Activated CD4-positive, CD25-positive, alpha-beta regulatory T cell treated with anti-CD3 and anti-CD28 coated beads, Interleukin-2, amount 50 U/mL, for 24 hours (primary cell): Measurements from ENCODE around the gene SVOPL.
A peak's percentile ranks its signal among the peaks of the same experiment; 100 is the strongest.
"Not testable (repeated sequence)": the region's sequence is repeated elsewhere in the genome, so short reads cannot be mapped to it uniquely, and the experiment has no call there.

ENCODE experiments used
- ATAC-seq, 2 donors: fragments of 150-1000 bp; cut with Tn5 transposase; one replicate each; pipeline ENCODE4 v1.10.0; 2021; ENCODE audit warnings: mild to moderate bottlenecking in 1 of 2, moderate library complexity in 1 of 2

Gene SVOPL, protein sequence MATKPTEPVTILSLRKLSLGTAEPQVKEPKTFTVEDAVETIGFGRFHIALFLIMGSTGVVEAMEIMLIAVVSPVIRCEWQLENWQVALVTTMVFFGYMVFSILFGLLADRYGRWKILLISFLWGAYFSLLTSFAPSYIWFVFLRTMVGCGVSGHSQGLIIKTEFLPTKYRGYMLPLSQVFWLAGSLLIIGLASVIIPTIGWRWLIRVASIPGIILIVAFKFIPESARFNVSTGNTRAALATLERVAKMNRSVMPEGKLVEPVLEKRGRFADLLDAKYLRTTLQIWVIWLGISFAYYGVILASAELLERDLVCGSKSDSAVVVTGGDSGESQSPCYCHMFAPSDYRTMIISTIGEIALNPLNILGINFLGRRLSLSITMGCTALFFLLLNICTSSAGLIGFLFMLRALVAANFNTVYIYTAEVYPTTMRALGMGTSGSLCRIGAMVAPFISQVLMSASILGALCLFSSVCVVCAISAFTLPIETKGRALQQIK

GRCh38 chr7:138700857-138701536, at the start of gene SVOPL:
TSS of gene SVOPL (minus strand) at chr7:138701362. CDS start at chr7:138679045, 22,317 bp downstream.
- no peak for ATAC-seq

DNA sequence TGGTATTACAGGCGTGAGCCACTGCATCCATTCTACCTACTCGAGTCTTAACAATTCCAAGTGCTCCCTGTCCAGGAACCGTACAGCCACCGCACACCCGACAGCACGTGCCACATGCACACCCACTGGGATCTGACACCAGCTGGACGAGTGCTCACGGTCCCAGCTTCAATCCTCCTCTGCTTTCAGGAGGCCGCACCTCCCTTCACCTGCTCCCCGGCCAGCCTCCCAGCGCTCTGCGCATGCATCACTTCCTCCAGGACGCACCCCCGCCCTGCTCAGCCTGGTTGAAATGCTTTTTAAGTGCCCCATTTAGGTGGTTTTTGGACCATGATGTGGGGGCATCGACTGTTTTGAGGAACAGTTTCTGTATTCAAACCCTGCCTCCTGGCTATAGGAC, 49.3 kb upstream of the SVOPL start:
- ATAC-seq = no peak

GRCh38 chr7:138749960-138750359, 48.8 kb upstream of the SVOPL start:
- no peak for ATAC-seq

DNA sequence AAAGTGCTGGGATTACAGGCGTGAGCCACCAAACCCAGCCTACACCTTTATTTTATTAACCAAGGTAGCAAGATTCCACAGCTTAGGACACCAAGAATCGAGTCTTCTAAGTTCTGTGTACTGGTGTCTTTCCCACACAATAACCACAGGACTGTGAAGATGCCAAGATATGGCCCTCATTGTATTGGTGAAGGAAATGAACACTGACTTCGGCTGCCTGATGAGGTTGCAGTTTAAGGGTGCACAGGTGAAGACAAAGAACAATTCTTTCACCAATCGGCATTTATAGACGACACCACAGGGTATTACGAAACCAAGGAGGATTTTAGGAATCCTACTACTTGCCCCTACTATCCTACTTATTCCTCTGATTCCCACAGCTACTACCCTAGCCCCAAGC, 47.5 kb upstream of the SVOPL start:
- ATAC-seq = no peak

GRCh38 chr7:138746073-138746472, 44.9 kb upstream of the SVOPL start:
- peak; percentile 90 to 93 for ATAC-seq

DNA sequence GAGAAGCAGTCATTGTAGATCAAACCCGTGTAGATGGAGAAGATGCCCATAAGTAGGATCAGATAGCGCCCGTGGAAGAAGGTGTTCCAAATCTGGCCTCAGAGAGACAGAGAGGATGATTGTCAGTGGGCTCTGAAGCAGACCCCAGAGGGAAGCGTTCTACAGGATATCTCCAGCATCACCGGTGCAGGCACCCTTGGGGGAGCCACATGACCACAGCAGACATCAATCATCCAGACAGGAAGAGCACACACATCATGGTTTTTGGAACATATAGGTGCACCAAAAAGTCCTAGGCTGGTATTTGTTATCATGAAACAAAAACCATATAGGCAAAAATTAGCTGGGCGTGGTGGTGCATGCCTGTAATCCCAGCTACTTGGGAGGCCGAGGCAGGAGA, 44.0 kb upstream of the SVOPL start:
- ATAC-seq = no peak

- no peak for ATAC-seq
Observed at GRCh38 chr7:138741453-138741735, 40.2 kb upstream of the SVOPL start.

GRCh38 chr7:138739859-138740258, 38.7 kb upstream of the SVOPL start:
- ATAC-seq = no peak

DNA sequence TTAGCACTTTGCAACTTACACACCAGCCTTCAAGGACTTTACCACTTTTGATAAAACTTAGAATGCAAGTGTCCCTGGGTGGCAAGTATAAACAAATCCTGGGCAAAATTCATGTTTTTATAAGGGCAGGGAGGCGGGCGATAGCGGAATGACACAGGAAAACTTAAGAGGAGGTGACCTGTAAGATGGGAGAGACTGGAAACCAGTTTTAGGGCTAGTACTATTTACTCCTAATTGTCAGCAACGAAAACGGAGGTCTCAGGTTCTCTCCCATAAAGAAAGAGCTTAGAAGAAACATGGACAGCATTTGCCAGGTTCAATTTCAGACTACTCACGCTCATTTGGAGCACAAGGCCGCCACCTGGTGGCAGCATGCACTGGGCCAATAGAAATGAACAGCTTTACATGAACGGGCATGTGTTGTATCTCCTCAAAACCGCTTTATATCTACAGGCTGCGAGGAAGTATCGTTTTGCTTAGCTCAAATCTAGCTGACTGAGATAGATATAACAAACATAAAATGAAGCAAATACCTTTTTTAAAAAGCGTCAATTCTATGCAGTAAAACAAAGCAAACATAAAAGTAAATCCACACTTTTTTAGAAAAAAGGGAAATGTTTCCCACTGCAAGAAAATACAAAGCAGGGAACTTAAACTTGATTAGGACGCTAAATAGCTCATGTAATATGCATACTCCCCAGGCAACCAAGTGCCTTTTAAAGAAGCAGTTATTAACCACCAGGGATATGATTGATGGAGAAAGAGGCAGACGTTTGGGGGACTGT, 37.6 kb upstream of the SVOPL start:
- ATAC-seq = peak; percentile 81 to 87

- no peak for ATAC-seq
Observed at GRCh38 chr7:138738114-138738513, 37.0 kb upstream of the SVOPL start.

DNA sequence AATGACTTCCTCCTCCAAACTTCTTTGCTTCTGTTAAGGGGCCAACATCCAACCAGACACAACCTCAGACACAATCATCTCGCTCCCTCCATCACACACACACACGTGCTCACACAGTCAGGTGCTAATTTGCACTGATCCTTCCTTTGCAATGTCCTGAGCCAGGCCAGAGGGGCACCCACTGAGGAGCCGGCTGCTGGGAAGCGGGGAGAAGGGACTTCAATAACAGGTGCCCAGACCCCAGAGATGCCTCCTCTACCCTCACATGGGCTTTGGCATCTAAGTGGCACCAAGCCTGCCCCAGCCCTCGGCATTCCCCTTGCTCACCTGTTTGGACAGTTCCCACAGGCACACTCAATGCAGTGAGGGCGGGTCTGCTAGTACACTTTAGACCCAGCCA, 34.2 kb upstream of the SVOPL start:
- no peak for ATAC-seq

GRCh38 chr7:138731733-138732132, 30.6 kb upstream of the SVOPL start:
- not testable (repeated sequence) for ATAC-seq

DNA sequence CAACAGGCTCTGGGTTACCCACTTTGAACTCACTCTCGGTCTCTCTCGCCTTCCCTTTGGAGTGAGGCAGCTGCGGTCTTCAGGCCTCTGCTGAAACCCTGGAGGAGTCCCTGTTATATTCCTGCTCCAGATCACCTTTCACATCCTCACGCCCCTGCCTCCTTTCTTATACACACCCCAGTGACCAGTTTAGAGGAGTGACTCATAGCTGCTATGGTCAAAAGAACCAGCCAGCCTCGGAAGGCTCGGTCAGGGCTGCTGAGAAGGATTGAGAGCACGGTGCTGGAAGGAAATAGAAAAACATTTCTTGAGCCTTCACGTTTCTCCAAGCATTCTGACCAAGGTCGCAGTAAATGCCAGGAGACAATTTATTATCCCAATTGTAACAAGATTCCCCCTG, 28.3 kb upstream of the SVOPL start:
- no peak for ATAC-seq

GRCh38 chr7:138727336-138728099, 26.4 kb upstream of the SVOPL start:
- ATAC-seq = no peak

DNA sequence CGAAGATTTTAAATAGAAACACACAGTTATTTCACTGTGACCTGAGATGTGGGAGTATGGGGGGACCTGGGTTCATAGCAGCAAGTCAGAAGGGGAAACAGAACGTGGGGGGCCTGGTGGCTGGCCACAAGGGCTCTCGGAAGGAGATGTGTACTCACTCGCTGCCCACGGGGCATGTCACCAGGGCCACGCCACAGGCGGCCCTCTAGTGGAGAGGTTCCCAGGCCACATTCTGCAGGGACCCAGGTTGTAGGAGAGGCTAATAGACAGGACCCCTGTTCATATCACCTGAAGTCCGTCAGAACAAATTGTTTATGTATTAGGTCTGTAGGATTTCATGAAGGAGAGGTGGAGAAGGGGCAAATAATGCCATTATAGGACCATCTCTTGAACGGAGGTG, 25.1 kb upstream of the SVOPL start:
- no peak for ATAC-seq

- no peak for ATAC-seq
Observed at GRCh38 chr7:138720286-138720685, 19.1 kb upstream of the SVOPL start.

- no peak for ATAC-seq
Observed at GRCh38 chr7:138716889-138717288, 15.7 kb upstream of the SVOPL start.

DNA sequence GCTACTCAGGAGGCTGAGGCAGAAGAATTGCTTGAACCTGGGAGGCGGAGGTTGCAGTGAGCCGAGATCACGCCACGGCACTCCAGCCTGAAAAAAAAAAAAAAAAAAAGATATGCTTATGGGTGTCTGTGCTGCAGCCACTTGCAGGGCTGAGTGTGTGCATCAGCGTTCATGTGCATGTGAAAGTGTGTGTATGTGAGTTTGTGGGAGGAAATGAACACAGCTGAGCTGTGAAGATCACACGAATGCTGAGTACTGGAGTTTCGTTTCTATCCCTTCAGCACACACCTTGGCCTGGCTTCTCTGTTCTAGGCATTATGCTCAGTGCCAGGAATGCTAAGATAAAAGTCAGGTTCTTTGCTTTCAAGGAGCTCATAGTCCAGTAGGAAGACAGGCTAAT, 12.0 kb upstream of the SVOPL start:
- no peak for ATAC-seq

DNA sequence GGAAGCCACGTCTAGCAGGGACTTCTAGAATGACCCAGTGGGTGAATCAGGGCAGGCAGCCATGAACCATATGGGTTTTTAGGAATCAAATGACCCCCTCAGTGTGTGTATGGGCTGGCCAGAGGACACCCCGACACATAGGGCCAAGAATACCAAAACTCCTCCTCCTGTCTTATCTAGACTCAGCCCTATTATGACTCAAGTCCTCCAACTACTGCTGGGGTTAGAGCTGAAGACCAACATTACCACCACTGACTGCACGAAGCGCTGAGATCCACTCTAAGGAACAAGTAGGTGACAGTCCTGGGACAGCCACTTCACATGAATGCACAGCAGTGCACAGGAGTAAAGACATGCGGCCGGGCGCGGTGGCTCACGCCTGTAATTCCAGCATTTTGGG, 11.5 kb upstream of the SVOPL start:
- ATAC-seq = no peak

DNA sequence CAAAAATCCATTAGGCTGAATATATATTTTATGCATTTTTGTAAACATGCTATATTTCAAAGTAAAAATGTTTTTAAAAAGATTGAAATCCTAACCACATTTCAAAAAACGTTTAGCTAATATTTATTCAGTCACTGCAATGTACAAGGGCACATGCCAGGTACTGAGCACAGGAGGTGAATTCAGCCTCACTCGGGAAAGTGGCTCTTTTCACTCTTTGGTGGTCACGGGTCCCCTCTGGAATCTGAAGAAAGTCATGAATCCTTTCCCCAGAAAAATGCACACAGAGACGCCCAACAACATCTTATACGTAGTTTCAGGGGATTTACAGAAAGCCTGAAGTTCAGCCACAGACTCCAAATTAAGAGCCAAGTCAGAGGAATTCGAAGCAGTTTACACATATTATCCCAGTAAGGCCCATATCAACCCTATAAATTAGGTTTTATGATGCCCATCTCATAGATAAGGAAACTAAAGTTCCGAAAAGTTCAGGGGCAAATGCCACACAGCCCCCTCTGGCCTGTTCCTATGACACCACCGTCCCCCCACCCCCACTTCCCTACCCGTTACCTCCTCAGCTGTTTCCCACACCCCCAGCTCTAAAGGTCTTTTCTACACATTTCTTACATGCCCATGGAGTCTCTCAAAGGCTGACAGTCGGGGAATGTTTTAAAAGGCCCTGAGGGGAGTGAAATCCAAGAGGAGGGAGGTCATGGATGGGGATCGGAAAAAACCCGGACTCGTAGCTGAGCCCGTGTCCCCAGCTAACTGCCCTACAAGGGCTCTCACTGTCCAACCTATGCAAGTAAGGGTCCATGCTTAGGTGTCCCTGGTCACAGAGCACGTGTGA, 9.6 kb upstream of the SVOPL start:
- ATAC-seq = no peak

- ATAC-seq = no peak
Observed at GRCh38 chr7:138705167-138705566, 4.0 kb upstream of the SVOPL start.

GRCh38 chr7:138701537-138701923, 368 bp upstream of the SVOPL start:
- no peak for ATAC-seq
